ENCODE data around the gene RARA. TPM values are rescaled to one million over a fixed set of nuclear protein-coding genes. Genes with fewer than 3 reads are reported as not detected.

RARA gene
- total RNA-seq, 1 experiment from 2014 or later: 42.3 TPM

DNA sequence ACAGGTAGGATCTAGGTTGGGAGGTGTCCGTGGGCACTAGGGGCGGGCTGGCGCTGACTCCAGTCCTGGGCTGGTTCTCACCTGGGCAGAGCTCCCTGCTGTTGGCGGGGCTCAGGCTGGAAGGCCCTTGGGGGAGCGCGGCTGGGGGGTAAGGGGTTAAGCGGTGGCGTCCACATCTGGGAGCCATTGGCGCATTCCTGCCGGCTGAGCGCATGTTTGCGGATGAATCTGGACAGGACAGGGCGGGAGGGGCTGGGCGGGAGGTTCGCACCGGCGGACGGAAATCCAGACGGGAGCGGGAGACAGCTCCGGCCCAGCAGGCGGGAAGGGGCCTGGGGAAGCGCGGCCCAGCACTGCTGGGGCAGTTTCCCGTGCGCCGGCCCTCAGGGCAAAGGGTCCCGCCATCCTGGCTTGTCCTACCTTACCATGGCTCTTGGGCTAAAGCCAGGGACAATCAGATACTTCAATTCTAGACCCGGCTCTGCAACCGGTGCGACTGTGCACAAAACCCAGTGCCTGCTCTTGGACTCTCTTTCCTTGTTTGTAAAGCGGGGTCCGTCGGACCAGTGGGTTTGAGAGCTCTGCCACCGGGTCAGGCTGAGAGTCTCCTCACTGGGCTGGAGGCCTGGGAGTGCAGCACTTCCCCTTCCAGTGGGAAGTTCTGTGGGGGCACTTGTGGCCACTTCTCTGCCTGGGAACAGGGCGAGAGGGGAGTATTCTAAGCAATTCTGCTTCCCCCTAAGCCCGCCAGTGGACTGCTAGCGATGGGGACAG lies 7.8 kb downstream of the RARA start:
- Histone ChIP-seq H3K4me3 (peak overlapping the region; percentile 93), H3K36me3 (no peaks in the 10 kb centered on the region), H3K4me1 (peaks cover 61% of the 10 kb centered on the region), H3K9me3 (replicated peaks) (no peaks in the 10 kb centered on the region), H3K27ac (peak overlapping the region; percentile 68), H3K27me3 (no peaks in the 10 kb centered on the region)
- peak; percentile 75 to 79 for DNase-seq

DNA sequence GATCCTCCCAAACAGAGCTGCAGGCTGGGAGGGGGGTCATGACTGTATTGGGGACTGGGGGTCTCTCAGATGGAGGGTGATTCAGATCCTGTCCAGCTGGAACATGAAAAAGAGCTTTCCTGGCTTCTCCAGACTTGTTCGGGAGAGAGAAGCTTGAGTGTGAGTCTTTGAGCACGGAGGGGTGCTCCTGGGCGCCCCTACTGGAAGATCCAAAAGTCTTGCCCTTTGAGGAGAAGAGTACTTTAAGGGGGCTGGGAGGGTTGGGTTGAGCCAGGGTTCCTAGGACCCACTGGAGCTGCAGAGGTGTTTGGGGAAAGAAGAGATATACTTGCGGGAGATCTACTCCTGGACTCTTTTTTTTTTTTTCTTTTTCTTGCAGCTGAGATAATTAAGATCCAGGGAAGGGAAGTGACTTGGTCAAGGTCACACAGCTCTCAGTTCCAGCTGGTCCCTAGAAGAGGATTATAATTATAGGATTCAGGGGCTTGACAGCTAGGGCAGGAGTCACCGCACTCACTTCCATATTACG lies 8.4 kb downstream of the RARA start:
- Histone ChIP-seq H3K4me3 (peak overlapping the region; percentile 93), H3K36me3 (no peaks in the 10 kb centered on the region), H3K27ac (peak overlapping the region; percentile 68), H3K4me1 (peaks cover 61% of the 10 kb centered on the region), H3K9me3 (replicated peaks) (no peaks in the 10 kb centered on the region), H3K27me3 (no peaks in the 10 kb centered on the region)
- DNase-seq: peak; percentile 77 to 85

DNA sequence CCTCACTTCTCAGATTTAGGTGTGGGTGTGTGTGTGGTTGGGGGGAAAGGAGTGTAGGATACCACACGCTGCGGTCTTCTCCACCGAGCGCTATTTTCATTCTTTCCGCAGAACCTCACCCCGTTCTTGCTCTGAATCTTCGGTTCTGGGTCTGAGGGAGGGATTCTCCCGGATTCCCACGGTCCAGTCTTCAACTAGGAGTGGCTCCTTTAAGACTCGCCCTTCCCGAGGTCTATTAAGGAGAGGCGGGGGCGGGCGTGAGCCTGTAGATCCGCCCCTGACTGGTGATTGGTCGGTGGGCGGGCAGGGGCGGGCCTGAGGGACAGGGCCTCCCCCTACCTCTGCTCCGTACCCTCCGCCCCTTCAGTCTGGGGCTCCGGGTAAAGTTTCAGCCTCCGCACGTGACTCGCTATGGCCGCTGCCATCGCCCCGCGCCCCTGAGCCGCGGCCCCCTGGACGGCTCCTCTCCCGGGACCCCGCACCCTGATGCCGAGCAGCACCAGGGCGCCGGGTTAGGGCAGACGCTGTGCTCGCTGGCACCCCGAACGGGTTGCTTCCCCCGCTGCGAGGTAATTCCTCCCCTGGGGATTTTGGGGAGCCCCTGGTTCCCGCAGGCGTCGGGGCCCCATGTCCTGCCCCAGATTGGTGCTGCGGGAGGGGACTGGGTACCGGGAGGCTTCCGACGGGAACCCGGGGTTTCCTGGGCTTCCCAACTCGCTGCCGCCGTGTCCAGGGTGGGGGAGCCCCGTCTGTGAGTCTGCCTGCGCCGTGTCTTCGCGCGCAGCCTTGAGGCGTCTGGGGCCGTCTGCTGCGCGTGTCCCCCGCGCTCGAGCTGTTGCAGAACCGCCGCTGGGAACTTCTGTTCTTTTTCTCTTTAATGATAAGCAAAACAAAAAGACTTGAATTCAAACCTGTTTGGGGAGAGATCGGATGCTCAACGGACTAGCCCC lies 9.2 kb downstream of the RARA start:
- no peaks in the 10 kb centered on the region for H3K36me3 ChIP-seq

DNA sequence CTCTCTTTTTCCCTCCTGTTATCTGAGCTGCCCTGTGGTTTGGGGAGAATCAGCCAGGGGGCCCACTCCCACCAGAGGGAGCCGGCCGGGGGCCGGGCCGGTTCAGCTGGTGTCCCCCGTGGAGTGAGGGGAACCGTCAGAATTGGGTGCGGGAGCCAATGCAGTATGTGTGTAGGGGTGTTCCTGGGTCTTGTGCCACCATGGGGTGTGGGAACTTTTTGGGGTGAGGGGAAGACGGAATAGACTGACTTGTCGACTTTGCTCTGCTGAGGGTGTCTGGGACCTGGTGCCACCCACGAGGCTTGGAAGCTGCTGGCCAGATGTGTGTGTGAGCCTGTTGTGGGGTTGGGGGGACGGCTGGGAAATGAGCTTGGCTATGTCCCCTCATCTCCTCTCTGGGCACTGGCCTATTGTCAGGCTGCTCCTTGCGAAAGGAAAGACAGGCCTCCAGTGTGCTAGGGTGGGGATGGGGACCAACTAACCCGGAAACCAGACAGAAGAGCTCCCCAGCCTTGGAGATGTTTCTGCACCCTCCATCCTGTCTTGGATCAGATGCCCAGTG lies 9.9 kb downstream of the RARA start:
- Histone ChIP-seq H3K4me1 (peaks cover 56% of the 10 kb centered on the region), H3K27ac (peak overlapping the region; percentile 69; the same call in 1 of the 2 replicates)
- DNase-seq: no peak

More for the DNA sequence above, 9.2 kb downstream of the RARA start:
- Histone ChIP-seq H3K9me3 (replicated peaks) (no peaks in the 10 kb centered on the region), H3K4me3 (peak overlapping the region; percentile 93), H3K27me3 (no peaks in the 10 kb centered on the region), H3K4me1 (peaks cover 61% of the 10 kb centered on the region), H3K27ac (peak overlapping the region; percentile 69)
- DNase-seq: peak; percentile 94 to 96

DNA sequence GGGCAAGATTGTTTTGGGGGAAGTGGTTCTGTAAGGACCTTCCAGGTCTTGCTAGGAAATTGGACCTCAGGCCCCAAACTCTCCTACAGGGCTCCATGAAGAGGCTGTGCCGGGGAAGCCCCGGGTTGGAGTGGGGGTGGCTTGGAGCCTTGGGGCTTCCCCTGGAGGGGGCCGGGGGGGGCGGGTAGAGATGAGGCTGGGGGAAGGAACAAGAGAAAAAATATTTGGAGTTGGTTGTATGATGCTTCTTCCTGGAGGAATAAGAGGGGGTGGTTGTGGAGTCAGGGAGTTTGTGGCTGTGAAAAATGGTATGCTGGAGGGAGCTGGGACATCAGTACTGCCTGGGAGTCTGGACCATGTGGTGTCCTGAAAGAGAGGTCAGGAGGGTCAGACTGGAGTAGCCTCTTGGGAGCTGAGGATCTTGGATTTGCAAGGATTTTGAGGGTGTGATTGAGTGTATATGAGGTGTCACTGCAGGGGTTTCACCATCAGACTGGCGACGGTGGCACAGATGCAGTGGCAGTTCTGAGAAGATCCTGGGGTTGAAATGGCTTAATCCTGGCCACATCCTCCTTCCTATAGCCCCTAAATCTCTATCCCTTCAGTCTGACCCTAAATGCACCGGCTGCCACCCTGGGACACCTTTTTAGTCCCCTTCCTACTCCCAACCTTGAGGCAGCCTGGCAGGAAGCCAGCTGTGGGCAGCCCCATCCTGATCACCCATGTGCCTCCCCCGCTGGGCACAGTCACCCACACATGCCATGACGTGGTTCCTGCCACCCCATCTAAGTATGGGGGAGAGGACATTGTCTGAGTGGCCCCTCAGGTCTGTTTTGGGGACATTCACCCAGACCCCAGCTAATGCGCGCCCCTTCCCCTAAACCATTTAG lies 10.9 kb downstream of the RARA start:
- no peak overlapping the region; the same call in 1 of the 2 replicates for H3K27ac ChIP-seq
- no peaks in the 10 kb centered on the region for H3K27me3 ChIP-seq
- no peaks in the 10 kb centered on the region for H3K9me3 ChIP-seq (replicated peaks)
- peaks cover 48% of the 10 kb centered on the region for H3K4me1 ChIP-seq
- peak overlapping the region; percentile 93 for H3K4me3 ChIP-seq
- no peaks in the 10 kb centered on the region for H3K36me3 ChIP-seq
- no peak for DNase-seq

More for the DNA sequence above, 9.9 kb downstream of the RARA start:
- Histone ChIP-seq H3K9me3 (replicated peaks) (no peaks in the 10 kb centered on the region), H3K4me3 (peak overlapping the region; percentile 93), H3K27me3 (no peaks in the 10 kb centered on the region), H3K36me3 (no peaks in the 10 kb centered on the region)

DNA sequence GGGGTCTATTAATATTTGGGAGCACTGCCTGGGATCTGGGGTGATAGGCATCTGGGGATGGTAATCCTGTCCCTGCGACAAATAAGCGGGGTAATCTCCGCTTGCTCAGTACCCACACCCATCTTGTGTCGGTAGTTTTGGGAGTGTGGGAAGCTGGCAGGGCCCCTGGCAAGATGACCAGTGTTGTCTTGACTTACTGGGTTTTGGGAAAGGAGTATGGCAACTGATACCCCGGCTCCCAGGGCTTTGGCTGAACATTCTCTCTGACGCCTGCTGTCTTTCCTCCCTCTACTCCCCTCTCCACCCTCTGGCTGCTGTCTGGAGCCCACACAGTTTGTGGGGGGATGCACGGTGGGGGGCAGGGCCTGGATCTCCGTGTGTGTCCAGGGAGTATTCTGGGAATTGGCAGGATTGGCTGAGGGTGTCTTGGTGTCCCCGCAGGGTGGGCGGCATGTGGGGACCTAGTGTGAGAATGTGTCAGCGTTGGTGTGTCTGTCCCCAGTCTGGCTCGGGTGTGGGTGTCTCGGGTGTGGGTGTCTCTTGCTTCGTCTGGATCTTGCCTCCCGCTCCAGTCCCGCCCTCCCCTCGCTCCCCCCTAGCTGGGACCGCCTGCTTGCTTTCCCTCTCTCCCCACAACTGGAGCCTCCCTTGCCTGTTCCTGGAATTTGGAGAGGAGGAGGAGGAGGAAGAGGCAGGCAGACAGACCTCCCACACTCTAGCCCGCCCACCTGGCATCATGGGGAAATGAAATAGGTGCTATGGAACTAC lies 12.0 kb downstream of the RARA start:
- H3K4me3 ChIP-seq: peak overlapping the region; percentile 27
- peaks cover 46% of the 10 kb centered on the region for H3K4me1 ChIP-seq
- H3K27me3 ChIP-seq: no peaks in the 10 kb centered on the region
- H3K9me3 ChIP-seq (replicated peaks): no peaks in the 10 kb centered on the region
- peak overlapping the region; percentile 36; the same call in 1 of the 2 replicates for H3K27ac ChIP-seq
- H3K36me3 ChIP-seq: no peaks in the 10 kb centered on the region
- peak; percentile 63 to 70 for DNase-seq

DNA sequence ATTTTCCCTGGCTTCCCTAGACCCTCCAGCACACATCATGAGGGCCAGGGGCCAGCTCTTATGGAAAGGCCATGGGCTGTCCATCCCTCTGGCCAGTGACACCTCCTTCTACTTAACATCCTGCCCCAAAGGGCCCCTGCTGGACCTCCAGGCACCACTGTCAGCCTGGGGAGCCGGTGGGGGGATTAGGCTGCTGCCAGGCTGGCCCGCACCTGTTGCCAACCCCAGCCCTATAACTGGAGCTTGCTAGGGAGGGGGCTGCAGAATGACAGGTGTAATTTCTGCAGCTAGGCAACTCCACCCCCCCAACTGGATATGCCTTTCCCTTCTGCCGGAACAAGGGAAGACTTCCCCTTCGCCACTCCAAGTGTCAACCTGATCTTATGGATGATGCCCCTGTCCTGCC lies 12.5 kb downstream of the RARA start:
- Histone ChIP-seq H3K27me3 (no peaks in the 10 kb centered on the region), H3K4me3 (peak overlapping the region; percentile 29), H3K9me3 (replicated peaks) (no peaks in the 10 kb centered on the region), H3K4me1 (peaks cover 46% of the 10 kb centered on the region), H3K36me3 (no peaks in the 10 kb centered on the region), H3K27ac (peak overlapping the region; percentile 36; the same call in 1 of the 2 replicates)
- peak; percentile 66 to 67 for DNase-seq

DNA sequence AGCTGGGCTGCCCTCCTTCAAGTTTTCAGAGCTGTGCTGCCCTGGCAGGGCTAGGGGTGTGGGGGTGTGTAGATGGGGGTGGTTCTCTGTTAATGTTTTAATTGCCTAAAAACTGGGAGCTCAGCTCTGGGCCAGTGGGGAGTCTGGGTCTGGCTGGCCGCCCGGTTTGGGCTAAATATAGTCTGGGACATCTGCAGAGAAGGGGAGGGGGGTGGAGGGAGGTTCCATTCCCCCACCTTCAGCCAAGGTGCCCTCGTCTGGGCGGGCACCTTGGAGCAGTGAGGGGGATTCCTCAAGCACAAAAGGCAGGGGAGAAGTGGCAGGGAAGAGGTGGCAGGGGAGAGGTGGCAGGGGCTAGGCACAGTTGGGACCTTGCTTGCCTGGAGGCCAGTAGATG lies 13.0 kb downstream of the RARA start:
- peak in 1 of 2 experiments; percentile 49 for DNase-seq
- H3K27me3 ChIP-seq: no peaks in the 10 kb centered on the region
- H3K9me3 ChIP-seq (replicated peaks): no peaks in the 10 kb centered on the region
- peaks cover 49% of the 10 kb centered on the region for H3K4me1 ChIP-seq
- H3K27ac ChIP-seq: peak overlapping the region; percentile 36; the same call in 1 of the 2 replicates
- H3K36me3 ChIP-seq: no peaks in the 10 kb centered on the region
- peak overlapping the region; percentile 29 for H3K4me3 ChIP-seq

DNA sequence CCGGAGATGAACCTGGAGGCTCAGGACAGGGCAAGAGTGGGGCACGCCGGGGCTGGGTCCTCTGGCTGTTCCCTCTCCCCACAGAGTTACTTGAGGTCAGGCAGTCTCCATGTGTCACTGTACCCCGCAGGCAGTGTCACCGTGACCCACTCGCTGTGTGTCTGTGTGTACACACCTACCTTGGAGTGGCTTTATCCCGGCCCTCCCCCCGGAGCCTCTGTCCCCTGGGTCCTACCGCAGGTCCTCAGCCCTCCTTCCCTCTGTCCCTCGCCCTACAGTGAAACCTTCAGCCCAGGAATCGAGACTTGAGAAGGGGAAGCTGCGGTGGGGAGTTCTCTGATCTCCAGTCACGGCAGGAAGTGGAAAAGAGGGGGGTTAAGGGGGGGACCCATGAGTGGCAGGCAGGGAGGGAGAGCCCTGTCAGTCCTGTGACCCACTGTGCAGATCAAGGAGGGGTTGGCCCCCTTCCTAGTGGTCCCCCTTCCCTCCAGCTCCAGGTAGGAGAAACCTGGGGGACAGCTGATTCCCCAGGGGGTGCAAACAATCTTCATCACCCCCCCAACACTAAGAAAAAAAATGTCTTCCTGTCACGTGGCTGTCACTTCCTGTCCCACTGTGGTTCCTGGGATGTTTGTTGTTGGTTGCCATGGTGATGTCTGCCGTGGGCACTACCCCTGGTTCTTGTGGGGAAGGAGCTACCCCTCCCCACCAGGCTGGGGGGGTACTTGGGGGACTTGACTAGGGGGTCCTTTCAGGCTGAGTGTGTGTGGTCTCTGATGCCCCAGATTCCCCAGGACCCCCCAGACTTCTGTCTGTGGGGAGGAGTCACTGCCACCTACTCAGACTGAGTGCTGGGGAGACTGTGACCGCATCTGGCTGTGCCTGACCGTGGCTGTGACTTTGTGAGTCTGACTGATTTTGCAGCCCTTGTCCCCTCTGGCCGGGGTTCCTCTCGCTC lies 13.7 kb downstream of the RARA start:
- H3K36me3 ChIP-seq: no peaks in the 10 kb centered on the region
- DNase-seq: peak; percentile 74 to 75
- no peaks in the 10 kb centered on the region for H3K27me3 ChIP-seq

DNA sequence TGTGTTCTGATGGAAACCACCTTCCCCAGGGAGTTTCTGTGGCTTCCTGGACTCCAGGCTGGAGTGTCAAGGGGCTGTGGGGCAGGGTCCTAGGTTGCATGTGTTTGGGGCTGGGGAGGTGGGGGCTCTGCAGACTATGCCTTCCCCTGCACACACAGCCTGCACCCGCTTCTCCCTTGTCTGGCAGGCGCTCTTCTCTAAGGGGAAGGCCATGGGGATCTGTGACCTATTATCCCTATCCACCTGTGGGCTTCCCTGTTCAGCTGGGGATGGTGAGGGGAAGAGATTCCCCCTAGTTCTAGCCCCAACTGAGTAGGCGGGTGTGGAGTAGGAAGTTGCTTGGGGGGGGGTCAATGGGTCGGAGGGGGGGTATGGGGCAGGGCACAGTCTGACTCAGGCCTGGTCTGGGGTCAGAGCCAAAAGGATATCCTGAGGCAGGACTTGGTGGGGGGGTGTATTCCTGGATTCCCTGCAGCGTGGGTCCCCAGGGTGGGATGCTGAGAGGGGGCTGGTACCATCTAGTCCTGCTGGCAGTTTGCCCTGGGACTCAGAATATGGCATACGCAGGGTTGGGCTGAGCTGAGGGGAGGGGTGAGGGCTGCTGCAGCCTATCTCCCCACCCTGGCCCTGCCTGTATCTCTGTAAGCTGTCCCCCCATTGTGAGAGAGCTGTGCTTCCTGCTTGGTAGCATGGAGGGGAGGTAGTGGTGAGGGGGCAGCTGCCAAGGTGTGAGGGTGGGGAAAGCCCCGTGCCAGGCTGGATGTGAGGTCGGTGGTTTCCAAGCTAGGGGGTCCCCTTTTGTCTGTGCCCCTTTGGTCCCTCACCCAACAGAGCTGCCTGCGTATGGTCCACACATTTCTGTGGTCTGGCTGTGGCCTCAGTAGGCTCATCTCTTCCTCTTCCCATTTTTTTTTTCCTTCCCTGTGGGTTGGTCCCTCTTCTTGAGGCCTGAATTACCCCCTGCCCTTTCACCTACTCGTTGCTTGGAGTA lies 14.7 kb downstream of the RARA start:
- H3K27me3 ChIP-seq: no peaks in the 10 kb centered on the region
- H3K4me3 ChIP-seq: no peak overlapping the region
- no peaks in the 10 kb centered on the region for H3K9me3 ChIP-seq (replicated peaks)
- DNase-seq: no peak
- H3K36me3 ChIP-seq: 0 out of 2 replicates have a peak, but pooled peaks cover 2% of the 10 kb centered on the region
- H3K4me1 ChIP-seq: peaks cover 60% of the 10 kb centered on the region
- peak overlapping the region; percentile 36; the same call in 1 of the 2 replicates for H3K27ac ChIP-seq

More for the DNA sequence above, 13.7 kb downstream of the RARA start:
- Histone ChIP-seq H3K4me1 (peaks cover 55% of the 10 kb centered on the region), H3K9me3 (replicated peaks) (no peaks in the 10 kb centered on the region), H3K4me3 (peak overlapping the region; percentile 29), H3K27ac (peak overlapping the region; percentile 36; the same call in 1 of the 2 replicates)

Measured in SJCRH30 (cell line).